ENCODE results near the gene PRKAR1B.

- TF ChIP-seq EZH2 (IDR thresholded peaks at IDR 0.05; ENCODE audit: borderline replicate concordance, low read length) = no peak
- no peak for TF ChIP-seq CTCF (conservative IDR thresholded peaks at IDR 0.05 in 1 of 2, IDR thresholded peaks at IDR 0.05 in 1 of 2; ENCODE audit: extremely low read depth in 1 of 2, insufficient read depth in 1 of 2, low read depth in 1 of 2, low read length in 2 of 2)
These were observed 209.1 kb downstream of the PRKAR1B start for GRCh38 chr7:517774-518629.

Measured in mammary epithelial cell (primary cell).